SH-SY5Y (cell line): ENCODE results near the gene DCAF4.

Source experiments
- GATA2 ChIP-seq: IDR thresholded peaks from 2 replicates; pipeline ENCODE4 v1.6.1; 2011; ENCODE audit warnings: mild to moderate bottlenecking, low read depth, low read length
- GATA3 ChIP-seq: IDR thresholded peaks from 2 replicates; pipeline ENCODE4 v1.6.1; 2011; ENCODE audit warnings: low read depth, mild to moderate bottlenecking, low read length, moderate library complexity

DCAF4 gene

DNA sequence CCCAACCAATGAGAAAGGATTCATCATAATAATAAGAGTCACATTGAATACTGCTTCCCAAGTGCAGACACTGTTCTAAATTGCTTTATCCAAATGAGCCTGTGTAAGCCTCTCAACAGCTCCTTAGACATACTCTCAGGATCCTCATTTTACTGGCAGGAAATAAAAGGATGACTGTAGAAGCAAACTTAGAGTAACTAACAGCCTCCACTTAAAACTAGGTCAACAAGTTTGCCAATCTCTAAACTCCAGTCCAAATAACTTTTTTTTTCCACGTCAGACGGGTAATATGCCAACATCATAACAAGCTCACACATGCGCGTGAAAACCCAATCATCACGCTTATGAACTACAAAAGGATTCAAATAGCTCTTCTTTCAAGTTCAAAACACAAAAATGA lies 17.1 kb upstream of the DCAF4 start:
- TF ChIP-seq GATA2: no peak
- TF ChIP-seq GATA3: no peak

DNA sequence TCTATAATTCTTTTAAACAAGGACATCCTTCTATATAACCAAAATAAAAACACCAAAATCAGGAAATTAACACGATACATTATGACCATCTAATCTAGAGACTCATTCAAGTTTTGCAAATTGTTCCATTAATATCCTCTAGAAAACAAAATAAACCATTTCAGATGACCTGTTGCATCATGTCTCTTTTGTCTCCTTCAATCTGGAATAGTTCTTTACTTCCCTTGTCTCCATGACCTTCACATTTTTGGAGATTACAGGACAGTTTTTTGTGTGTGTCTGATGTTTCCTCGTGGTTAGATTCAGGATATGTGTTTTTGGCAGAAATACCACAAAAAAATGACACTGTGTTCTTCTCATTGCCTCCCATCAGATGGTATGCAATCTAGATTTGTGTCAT lies 12.5 kb upstream of the DCAF4 start:
- TF ChIP-seq GATA2 (no peak), GATA3 (no peak)

DNA sequence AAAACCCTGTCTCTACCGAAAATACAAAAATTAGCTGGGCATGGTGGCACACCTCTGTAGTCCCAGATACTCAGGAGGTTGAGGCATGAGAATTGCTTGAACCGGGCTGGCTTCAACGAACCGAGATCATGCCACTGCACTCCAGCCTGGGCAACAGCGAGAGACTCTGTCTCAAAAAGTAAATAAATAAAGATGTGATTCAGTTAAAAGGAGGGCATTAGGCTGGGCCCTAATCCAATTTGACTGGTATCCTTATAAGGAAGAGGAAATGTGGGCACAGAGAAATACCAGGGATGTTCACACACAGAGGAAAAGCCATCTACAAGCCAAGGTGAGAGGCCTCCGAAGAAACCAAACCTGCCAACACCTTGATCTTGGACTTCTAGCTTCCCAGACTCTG lies 10.1 kb upstream of the DCAF4 start:
- TF ChIP-seq GATA3: no peak
- TF ChIP-seq GATA2: no peak

DNA sequence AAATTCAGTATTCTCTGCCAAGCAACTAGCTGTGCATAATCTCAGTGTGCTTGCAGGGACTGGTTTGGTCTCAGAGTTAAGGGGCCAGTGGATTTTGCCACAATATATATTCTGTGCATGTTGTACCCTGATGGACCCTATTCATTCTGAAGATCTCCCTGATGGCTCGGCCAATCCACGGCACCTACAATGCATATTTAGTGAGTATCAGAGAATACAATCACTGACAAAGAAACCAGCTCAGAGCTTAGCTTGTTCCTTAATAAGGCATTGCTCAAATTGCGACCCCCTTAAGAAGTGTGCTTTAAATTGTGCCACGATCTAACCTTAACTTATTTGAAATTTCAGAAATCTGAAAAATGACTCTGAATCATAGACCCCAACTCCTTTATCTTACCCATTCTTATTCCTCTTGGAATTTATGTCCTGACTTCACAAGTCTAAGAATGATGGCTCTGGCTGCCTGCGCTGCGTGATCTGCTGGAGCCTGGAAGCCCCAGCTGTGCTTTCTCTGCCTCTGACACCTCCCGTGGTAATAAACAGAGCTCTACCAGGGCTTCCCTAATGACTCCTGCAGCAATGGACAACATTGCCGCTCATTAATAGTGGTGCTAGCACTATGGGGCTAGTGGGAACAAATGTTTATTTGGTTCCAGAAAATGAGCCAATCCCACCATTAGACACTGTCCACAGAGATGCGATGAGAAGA lies 9.0 kb upstream of the DCAF4 start:
- TF ChIP-seq GATA3 (no peak), GATA2 (no peak)

DNA sequence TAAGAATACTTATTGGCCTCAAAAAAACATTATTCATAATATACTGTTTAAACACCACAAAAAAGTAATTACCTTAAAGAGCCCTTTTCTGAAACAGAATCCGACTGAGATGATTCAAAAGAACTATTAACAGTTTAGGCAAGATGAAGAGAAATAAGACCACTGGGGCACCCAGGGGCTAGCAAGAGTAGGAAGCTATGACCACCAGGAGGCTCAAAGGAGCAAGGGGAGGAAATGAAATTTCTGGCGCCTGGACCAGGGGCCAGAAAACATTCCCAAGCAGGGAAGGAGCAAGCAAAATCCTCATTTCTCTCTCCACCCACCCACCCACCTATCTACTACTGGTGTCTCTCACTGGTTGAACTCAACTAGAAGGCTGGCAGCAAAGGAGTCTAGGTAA lies 6.3 kb upstream of the DCAF4 start:
- TF ChIP-seq GATA2 (no peak), GATA3 (no peak)

DNA sequence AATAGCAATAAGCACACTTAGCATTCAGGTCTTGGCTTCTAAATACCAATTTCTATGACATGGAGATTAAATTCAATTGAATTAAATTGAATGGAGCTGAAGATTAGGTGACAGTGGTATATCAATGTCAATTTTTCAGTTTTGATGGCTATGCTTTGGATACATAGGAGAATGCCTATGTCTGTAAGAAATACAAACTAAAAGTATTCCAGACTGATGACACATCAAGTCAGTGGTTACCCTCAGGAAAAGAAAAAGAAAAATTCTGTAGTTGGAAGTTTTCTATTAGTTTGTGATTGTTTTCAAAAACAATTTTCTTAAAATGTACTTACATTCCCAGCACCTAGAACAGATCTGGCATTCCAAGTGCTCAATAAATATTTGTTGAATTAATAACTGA lies 4.9 kb upstream of the DCAF4 start:
- TF ChIP-seq GATA3: no peak
- TF ChIP-seq GATA2: no peak

DNA sequence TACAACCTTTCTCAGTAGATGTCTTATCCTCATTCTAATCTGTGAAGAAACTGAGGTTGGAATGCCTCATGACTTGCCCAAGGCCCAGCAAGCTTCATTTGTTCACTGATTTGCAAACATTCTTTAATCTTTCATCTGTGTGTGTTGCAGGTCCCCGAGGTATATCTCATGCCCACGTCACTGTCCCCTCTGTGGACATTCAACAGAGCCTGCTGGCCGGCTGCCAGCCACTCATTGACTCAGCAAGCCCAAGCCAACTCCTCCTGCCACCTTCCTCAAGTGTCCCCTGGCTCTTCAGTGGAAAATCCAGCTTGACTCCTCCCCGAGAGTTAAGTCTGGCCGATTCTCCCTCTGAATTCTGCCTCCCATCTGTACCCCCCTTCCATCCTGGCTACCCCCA lies 1.9 kb upstream of the DCAF4 start:
- TF ChIP-seq GATA2 (no peak), GATA3 (no peak)

DNA sequence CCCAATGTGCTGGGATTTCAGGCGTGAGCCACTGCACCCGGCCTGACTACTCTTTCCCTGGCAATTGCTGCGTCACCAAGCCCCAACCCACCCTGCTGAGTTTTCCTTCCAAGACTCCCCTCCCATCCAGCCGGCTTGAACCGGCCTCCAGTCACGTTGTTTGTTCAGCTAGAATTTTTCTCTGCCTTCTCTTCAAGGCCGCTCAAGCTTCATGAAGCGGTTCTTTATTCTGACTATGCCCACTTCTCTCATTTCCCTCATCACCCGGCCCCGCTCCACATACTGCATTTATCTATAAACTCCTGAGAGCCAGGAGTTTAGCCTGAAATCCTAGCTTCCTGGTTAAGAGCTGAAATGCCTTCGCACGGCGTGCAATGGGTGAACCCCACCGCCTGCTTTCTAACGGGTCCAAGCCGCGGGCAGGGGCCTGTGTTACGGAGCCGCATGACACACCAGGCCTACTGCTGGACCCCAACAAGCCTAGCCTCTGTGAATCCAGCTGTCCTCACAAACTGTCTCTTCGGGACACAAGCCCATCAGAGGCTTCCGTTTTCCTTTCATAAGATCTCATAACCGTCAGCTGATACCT lies 999 bp upstream of the DCAF4 start:
- TF ChIP-seq GATA3 (no peak), GATA2 (no peak)

DNA sequence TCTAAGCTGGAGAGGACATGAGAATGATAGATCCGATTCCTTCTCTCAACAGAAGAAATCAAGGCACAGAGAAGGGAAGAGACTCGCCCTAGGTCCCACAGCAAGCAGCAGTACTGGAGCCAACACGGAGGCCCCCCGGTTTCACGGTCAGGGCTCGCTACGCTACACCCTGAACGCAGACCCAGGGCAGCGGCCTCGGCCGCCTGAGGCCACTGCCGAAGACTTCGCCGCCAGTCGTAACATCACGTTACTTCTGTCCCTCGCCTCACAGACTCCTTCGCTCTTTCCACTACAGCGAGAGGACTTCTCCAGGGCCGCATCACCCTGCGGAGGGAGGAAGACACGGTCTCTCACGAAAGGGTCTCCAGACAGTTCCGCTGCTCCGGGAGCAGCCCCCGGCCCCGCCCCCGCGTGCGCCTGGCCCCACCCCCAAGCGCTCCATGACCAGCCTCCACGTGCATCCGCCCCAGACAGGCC lies 411 bp upstream of the DCAF4 start:
- TF ChIP-seq GATA2 (no peak), GATA3 (no peak)

DNA sequence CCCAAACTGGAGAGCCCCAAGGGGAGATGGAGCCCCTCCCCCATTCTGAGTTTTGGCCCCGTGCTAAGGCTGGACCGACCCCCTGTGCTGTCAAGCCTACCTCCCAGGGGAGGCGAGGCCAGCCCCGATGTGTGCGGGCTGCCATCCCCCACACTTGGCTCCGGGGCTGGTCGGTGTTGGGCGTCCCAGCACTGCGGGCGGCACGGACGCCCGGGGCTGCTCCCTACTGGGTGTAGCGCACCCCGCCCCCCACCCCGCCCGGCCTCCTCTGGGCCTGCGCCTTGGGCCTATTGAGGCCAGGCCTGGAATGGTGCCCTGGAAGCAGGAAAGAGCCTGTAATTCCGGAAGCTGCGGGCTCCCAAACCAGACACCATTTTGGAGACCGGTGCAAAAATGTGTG lies 2.6 kb downstream of the DCAF4 start:
- no peak for TF ChIP-seq GATA3
- no peak for TF ChIP-seq GATA2

DNA sequence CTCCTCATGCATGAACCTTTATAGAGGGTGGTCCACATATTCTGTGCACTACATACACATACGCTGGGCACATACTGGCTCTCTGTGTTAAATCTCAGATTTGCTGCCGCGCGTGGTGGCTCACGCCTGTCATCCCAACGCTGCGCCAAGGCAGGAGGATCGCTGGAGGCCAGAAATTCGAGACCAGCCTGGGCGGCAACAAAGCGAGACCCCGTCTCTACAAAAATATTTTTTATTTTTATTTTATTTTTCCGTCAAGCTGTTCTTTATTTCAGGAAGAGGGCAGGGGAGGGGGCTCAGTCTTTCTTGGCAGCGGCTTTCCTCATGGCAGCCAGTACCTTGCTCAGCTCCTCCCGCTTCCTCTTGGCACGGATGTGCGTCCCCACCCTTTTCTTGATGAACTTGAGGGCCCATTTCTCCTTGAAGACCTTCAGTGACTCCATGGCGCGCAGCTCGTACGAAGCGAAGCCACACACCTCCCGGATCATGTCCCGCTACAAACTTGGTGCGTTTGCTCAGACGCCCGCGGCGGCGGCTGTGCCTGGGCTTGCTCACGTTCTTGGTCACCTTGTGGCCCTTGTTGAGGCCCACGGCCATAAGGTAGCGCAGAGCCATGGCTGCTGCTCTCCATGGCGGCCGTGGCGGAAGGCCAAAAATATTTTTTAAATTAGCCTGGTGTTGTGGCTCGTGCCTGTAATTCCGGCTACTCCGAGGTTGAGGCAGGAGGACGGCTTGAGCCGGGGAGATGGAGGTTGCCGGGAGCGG lies 3.2 kb downstream of the DCAF4 start:
- TF ChIP-seq GATA3: no peak
- no peak for TF ChIP-seq GATA2

DNA sequence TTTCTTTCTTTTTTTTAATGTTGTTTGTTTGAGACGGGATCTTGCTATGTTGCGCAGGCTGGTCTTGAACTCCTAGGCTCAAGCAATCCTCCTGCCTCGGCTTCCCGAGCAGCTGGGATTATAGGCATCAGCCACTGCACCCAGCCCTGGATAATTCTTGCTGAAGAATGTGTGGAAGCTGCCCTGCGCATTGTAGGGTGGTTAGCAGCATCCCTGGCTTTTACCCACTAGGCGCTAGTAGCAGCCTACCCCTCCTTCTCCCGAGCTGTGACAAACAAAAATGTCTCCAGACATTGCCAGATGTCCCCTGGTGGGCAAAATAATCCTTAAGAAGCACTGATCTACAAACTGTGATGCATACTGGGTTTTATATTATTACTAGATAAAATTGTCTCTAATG lies 6.6 kb downstream of the DCAF4 start:
- no peak for TF ChIP-seq GATA3
- TF ChIP-seq GATA2: no peak

DNA sequence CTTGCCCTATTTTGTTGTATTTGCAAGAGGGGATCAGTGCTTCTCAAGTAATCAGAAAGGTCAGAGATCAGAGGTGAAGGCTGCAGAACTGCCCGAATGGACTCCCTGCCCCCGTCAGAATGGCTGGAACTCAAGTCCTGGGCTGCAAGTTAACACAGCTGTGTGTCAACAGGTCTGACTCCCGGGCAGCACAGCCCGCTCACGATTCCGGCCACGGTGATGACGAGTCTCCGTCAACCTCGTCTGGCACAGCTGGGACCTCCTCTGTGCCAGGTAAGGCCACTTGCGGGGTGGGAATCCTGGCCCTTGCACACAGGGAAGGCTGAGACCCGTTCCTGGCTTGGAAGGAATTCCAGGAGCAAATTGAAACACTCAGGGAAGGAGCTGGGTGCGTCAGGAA lies 13.4 kb downstream of the DCAF4 start:
- TF ChIP-seq GATA3: no peak
- no peak for TF ChIP-seq GATA2

DNA sequence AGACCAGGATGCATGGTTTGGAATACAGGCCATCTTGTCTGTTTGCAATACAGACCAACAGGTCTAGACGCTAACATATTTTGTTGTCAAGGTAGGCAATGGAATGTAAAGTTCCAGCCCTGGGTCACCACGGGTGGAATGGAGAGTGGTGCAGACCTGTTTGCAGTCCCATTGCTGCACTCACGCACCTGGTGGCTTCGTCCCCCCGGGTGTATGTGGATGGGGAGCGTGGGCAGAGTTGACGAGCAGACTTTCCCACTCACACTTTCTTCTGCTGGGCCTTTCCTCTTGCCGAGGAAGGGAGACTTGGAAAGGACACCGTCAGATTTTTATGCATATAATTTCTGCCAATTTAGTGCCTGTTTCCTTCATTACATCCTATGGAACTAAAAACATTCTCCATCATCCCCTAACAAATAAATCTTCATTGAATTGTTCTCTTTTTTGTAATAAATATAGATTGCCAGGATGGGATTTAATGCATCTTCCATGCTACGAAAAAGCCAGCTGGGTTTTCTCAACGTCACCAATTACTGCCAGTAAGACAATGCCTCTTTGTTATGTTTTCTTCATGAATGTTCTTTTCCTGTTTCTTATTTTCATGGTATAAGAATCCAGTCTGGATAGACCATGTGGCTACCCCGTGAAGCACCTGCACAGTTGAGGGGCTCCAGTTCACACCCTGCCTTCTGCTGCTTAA lies 15.2 kb downstream of the DCAF4 start:
- TF ChIP-seq GATA2 (no peak), GATA3 (no peak)

DNA sequence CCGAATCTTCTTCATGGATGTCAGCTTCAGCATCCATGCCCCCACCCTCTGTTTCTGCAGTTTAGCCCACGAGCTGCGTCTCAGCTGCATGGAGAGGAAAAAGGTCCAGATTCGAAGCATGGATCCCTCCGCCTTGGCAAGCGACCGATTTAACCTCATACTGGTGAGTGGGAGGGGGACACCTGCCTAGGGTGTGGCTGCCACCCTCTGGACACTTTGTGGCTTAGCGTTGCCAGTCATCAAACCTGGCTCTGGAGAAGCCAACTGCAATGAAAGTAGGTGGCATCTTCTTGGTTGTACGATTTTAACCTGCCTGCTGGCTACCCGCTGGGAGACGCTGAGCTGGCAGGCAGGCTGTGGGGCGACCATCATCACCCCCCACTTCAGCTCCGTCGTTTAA lies 16.7 kb downstream of the DCAF4 start:
- TF ChIP-seq GATA3 (no peak), GATA2 (no peak)
